Medulla oblongata (tissue), 1 donor: ENCODE measurements around the gene OR6K6.

ENCODE experiments used
- DNase-seq: peaks from one replicate; pipeline ENCODE4 v3.0.0-alpha.2; 2015; ENCODE audit errors: extremely low spot score

Gene OR6K6

GRCh38 chr1:158801396-158801795 lies 46.9 kb downstream of the OR6K6 start:
- DNase-seq = peak; percentile 12

GRCh38 chr1:158803678-158804077 lies 49.2 kb downstream of the OR6K6 start:
- DNase-seq = no peak
